ENCODE data around the gene NUP210L. TPM values are rescaled to one million over a fixed set of nuclear protein-coding genes. Genes with fewer than 3 reads are reported as not detected.

NUP210L gene
- total and polyA plus RNA-seq, 2 of the 13 experiments (the other 11 are each of a cell fraction or from before 2014, with no cell fraction given): not detected

DNA sequence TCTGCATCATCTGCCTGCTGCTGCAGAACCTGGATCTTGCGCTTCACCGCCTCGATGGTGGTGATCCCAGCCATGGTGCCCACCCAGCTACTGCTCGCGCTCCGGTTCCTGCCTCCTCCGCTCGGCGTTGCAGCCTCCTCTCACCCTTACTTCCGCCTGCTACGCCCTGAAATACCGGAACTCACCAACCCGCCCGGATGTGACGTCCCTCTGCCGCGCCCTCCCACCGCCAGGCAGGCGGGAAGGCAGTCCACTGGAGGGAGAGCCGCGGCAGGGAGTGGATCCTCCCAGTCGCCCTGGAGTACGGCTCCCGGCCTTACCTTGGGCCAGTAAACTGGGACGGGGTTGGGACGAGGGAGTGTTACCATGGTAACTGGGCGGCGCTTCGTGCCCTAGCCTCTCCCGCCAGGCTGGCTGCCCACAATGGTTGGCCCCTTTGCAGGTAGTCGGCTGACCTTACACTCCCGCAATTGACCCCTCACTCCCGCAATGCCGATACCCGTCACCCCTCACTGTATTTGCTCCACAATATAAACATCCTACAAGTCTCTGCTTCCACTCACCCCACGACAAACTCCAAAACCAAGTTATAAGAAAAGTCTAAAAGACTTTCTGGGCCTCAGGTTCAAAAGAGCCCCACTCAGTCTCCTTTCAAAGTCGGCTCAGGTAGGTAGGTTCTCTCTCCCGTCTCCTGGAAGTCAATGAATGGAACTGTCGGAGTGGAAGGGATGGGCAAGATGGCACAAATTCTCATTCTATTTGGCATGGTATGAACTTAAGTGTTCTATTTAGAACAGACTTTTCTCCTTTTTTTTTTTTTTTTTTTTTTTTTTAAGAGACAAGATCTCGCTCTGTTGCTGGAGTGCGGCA is 28.4 kb upstream of the NUP210L start (continued):
- TF ChIP-seq IKZF1 (IDR thresholded peaks at IDR 0.05): no peak
- no peak for TF ChIP-seq MTA3 (CRISPR knock-in tag; IDR thresholded peaks at IDR 0.05)
- no peak for TF ChIP-seq KAT2B (IDR thresholded peaks at IDR 0.05; ENCODE audit: borderline replicate concordance, low read depth, low read length)
- TF ChIP-seq NR1H2 (CRISPR knock-in tag; IDR thresholded peaks at IDR 0.05; ENCODE audit: borderline replicate concordance, low read depth): 0 out of 2 replicates have a peak, but pooled peaks have one; percentile 73
- no peak for TF ChIP-seq ZNF446 (CRISPR knock-in tag; IDR thresholded peaks at IDR 0.05)
- TF ChIP-seq, protein P1, sequence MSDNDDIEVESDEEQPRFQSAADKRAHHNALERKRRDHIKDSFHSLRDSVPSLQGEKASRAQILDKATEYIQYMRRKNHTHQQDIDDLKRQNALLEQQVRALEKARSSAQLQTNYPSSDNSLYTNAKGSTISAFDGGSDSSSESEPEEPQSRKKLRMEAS (IDR thresholded peaks at IDR 0.05): peak; percentile 92
- TF ChIP-seq ZNF264 (CRISPR knock-in tag; IDR thresholded peaks at IDR 0.05): no peak
- TF ChIP-seq ZNF160 (CRISPR knock-in tag; IDR thresholded peaks at IDR 0.05): 0 out of 2 replicates have a peak, but pooled peaks have one; percentile 29
- no peak; the same call in 1 of the 2 replicates for TF ChIP-seq ZSCAN9 (CRISPR knock-in tag; IDR thresholded peaks at IDR 0.05; ENCODE audit: borderline replicate concordance)
- peak; percentile 73; the same call in 1 of the 2 replicates for TF ChIP-seq ZNF780A (CRISPR knock-in tag; IDR thresholded peaks at IDR 0.05)
- TF ChIP-seq SAP130 (CRISPR knock-in tag; IDR thresholded peaks at IDR 0.05; ENCODE audit: low read depth): peak; percentile 98
- TF ChIP-seq ZNF30 (CRISPR knock-in tag; IDR thresholded peaks at IDR 0.05): no peak
- no peak for TF ChIP-seq SKI (IDR thresholded peaks at IDR 0.05; ENCODE audit: partially characterized antibody)
- TF ChIP-seq ZNF614 (CRISPR knock-in tag; IDR thresholded peaks at IDR 0.05; ENCODE audit: borderline replicate concordance): peak; percentile 80; the same call in 1 of the 2 replicates
- peak; percentile 55 for TF ChIP-seq ASH2L (IDR thresholded peaks at IDR 0.05; ENCODE audit: insufficient read length, low read depth, low read length)
- TF ChIP-seq ZKSCAN1 (IDR thresholded peaks at IDR 0.05; ENCODE audit: low read length): no peak
- peak; percentile 55; the same call in 1 of the 2 replicates for TF ChIP-seq PPARG (CRISPR knock-in tag; conservative IDR thresholded peaks at IDR 0.05)
- peak; percentile 90 for TF ChIP-seq ATF1 (CRISPR knock-in tag; IDR thresholded peaks at IDR 0.05)
- TF ChIP-seq ZSCAN29 (CRISPR knock-in tag; conservative IDR thresholded peaks at IDR 0.05): no peak
- TF ChIP-seq ZFP82 (CRISPR knock-in tag; IDR thresholded peaks at IDR 0.05; ENCODE audit: borderline replicate concordance): no peak
- TF ChIP-seq AGO1 (IDR thresholded peaks at IDR 0.05; ENCODE audit: low read depth, low read length, poor library complexity, severe bottlenecking): no peak
- TF ChIP-seq ZNF891 (CRISPR knock-in tag; IDR thresholded peaks at IDR 0.05): peak; percentile 66
- TF ChIP-seq GFI1 (CRISPR knock-in tag; IDR thresholded peaks at IDR 0.05; ENCODE audit: borderline replicate concordance): no peak
- no peak for TF ChIP-seq ZNF382 (CRISPR knock-in tag; IDR thresholded peaks at IDR 0.05; ENCODE audit: borderline replicate concordance)
- TF ChIP-seq, protein P2, sequence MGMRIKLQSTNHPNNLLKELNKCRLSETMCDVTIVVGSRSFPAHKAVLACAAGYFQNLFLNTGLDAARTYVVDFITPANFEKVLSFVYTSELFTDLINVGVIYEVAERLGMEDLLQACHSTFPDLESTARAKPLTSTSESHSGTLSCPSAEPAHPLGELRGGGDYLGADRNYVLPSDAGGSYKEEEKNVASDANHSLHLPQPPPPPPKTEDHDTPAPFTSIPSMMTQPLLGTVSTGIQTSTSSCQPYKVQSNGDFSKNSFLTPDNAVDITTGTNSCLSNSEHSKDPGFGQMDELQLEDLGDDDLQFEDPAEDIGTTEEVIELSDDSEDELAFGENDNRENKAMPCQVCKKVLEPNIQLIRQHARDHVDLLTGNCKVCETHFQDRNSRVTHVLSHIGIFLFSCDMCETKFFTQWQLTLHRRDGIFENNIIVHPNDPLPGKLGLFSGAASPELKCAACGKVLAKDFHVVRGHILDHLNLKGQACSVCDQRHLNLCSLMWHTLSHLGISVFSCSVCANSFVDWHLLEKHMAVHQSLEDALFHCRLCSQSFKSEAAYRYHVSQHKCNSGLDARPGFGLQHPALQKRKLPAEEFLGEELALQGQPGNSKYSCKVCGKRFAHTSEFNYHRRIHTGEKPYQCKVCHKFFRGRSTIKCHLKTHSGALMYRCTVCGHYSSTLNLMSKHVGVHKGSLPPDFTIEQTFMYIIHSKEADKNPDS (CRISPR knock-in tag; IDR thresholded peaks at IDR 0.05): 0 out of 2 replicates have a peak, but pooled peaks have one; percentile 18
- TF ChIP-seq ZC3H4 (CRISPR knock-in tag; IDR thresholded peaks at IDR 0.05; ENCODE audit: borderline replicate concordance): no peak

Data from HepG2 (cell line).